OCI-LY7 (cell line): ENCODE measurements around the gene PNCK. TPM values are rescaled to one million over a fixed set of nuclear protein-coding genes. Genes with fewer than 3 reads are reported as not detected.

Source experiments
- BruUV-seq: library from RNA; stranded (reverse); fragments of 400-500 nt; replicated peaks from 2 replicates; lab custom pipeline; 2021; lab: Mats Ljungman, UMichigan
- CTCF ChIA-PET: fragments of 300-600 bp; sonication (Branson Sonifier 250); formaldehyde crosslinking; loops from one replicate; lab custom pipeline; 2022; ENCODE audit warnings: antibody characterized with exemption; ENCODE audit not compliant: unreplicated experiment; lab: Charles Lee
- POLR2A ChIA-PET: fragments of 300-600 bp; sonication (Branson Sonifier 250); formaldehyde crosslinking; loops from one replicate; lab custom pipeline; 2022; ENCODE audit warnings: antibody characterized with exemption; lab: Charles Lee
- DNase-seq: peaks from one replicate; pipeline ENCODE4 v3.0.0-alpha.2; 2015; ENCODE audit warnings: low spot score
- H2AFZ ChIP-seq: fragments of 200-600 bp; sonication (generic), shearing (Covaris generic); 2 replicates; pipeline ENCODE4 v1.6.1; 2014; ENCODE audit warnings: mild to moderate bottlenecking, antibody characterized with exemption, low read length, moderate library complexity
- H3K27ac ChIP-seq: fragments of 200-600 bp; sonication (generic); 2 replicates; pipeline ENCODE4 v1.5.1; 2014; ENCODE audit warnings: mixed run types, low read depth, mild to moderate bottlenecking, moderate library complexity, low read length, inconsistent platforms; ENCODE audit not compliant: poor library complexity, severe bottlenecking
- H3K36me3 ChIP-seq: fragments of 200-600 bp; sonication (generic); 2 replicates; pipeline ENCODE4 v1.6.1; 2014; ENCODE audit warnings: mild to moderate bottlenecking, antibody characterized with exemption, low read length, moderate library complexity, mixed read lengths; ENCODE audit not compliant: insufficient read depth
- H3K4me1 ChIP-seq: fragments of 200-600 bp; sonication (generic); 2 replicates; pipeline ENCODE4 v1.5.1; 2014; ENCODE audit warnings: mild to moderate bottlenecking, low read length; ENCODE audit not compliant: insufficient read depth, poor library complexity, severe bottlenecking
- H3K4me2 ChIP-seq: fragments of 200-600 bp; sonication (generic); 2 replicates; pipeline ENCODE4 v1.6.1; 2014; ENCODE audit warnings: mild to moderate bottlenecking, low read length
- H3K4me3 ChIP-seq: fragments of 200-600 bp; sonication (generic); 2 replicates; pipeline ENCODE4 v1.5.1; 2014; ENCODE audit warnings: mild to moderate bottlenecking, low read depth, low read length; ENCODE audit not compliant: poor library complexity, severe bottlenecking
- H3K79me2 ChIP-seq: fragments of 200-600 bp; sonication (generic); 2 replicates; pipeline ENCODE4 v1.6.1; 2016; ENCODE audit warnings: low read depth, mild to moderate bottlenecking, low read length, moderate library complexity, mixed read lengths; ENCODE audit not compliant: insufficient read depth
- H3K9me2 ChIP-seq: fragments of 200-600 bp; sonication (generic); 2 replicates; pipeline ENCODE4 v1.6.1; 2016; ENCODE audit warnings: mild to moderate bottlenecking, low read length, mixed read lengths; ENCODE audit not compliant: insufficient read depth
- H3K9me3 ChIP-seq: fragments of 200-600 bp; sonication (generic); 2 replicates; pipeline ENCODE4 v1.6.1; 2014; ENCODE audit warnings: mild to moderate bottlenecking, mixed run types, low read length, mixed read lengths
- H4K20me1 ChIP-seq: fragments of 200-600 bp; sonication (generic); 2 replicates; pipeline ENCODE4 v1.6.1; 2014; ENCODE audit warnings: mild to moderate bottlenecking, antibody characterized with exemption, low read length, moderate library complexity, mixed read lengths; ENCODE audit not compliant: insufficient read depth
- EZH2phosphoT487 ChIP-seq: fragments of 200-600 bp; sonication (generic); IDR thresholded peaks from 2 replicates; pipeline ENCODE4 v1.6.1; 2018; ENCODE audit warnings: low read depth, borderline replicate concordance, mild to moderate bottlenecking, mixed run types, antibody characterized with exemption, low read length, moderate library complexity, mixed read lengths
- intact Hi-C: fragments of 100-400 bp; cut with micrococcal nuclease; formaldehyde crosslinking; loops from one replicate; pipeline ENCODE4 v1.10.0; 2022; ENCODE audit not compliant: unreplicated experiment
- total RNA-seq, 2 experiments: library from RNA; depleted of rRNA in 1 of 2; stranded (reverse); fragments of >200 nt in 1 of 2; shearing (Covaris generic) in 1 of 2; gene quantifications; 2 replicates each; pipeline ENCODE4 v1.2.3, GENCODE V29; 2014 to 2022
- TF ChIP-seq, protein P1 (sequence below): fragments of 200-600 bp; sonication (generic); conservative IDR thresholded peaks from 2 replicates; pipeline ENCODE4 v1.5.1; 2014; ENCODE audit warnings: mild to moderate bottlenecking, antibody characterized with exemption, low read length, moderate library complexity, mixed read lengths

Gene PNCK
- total RNA-seq, 2 experiments from 2014 or later = 0.19 TPM; not detected in 1

DNA sequence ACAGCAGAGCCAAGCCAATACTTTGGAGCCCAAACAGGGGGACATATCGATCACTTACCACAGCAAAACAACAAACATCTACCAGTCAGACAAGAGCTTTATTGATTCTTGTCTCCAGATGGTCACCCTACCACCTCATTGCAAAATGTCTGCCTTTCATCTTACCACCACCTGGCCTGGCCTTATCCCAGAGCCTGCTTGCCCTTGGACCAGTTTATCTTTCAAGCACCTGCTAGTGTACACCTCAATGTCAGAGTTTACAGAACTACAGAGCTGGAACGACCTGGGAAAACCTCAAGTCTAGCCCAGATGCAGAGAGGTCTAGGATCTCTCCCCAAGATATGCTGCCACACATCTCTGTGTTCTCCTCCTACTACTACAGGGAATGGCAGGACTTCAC lies 46.1 kb upstream of the PNCK start:
- H3K79me2 ChIP-seq = peaks cover 22% of the 10 kb centered on the region; the same call in 1 of the 2 replicates
- ChIA-PET CTCF (no interaction called here), POLR2A (interaction anchor here (0.7 to 0.8 kb wide), 2 partner anchors 36 to 205 kb away, joined by 3 read pairs; no protein-coding TSS in a partner anchor)
- no peaks in the 10 kb centered on the region for H3K9me2 ChIP-seq
- BruUV-seq = no TSS peak
- no peak overlapping the region for H3K4me3 ChIP-seq
- peaks cover 64% of the 10 kb centered on the region for H3K36me3 ChIP-seq
- no peak for TF ChIP-seq EZH2phosphoT487
- TF ChIP-seq, protein P1, sequence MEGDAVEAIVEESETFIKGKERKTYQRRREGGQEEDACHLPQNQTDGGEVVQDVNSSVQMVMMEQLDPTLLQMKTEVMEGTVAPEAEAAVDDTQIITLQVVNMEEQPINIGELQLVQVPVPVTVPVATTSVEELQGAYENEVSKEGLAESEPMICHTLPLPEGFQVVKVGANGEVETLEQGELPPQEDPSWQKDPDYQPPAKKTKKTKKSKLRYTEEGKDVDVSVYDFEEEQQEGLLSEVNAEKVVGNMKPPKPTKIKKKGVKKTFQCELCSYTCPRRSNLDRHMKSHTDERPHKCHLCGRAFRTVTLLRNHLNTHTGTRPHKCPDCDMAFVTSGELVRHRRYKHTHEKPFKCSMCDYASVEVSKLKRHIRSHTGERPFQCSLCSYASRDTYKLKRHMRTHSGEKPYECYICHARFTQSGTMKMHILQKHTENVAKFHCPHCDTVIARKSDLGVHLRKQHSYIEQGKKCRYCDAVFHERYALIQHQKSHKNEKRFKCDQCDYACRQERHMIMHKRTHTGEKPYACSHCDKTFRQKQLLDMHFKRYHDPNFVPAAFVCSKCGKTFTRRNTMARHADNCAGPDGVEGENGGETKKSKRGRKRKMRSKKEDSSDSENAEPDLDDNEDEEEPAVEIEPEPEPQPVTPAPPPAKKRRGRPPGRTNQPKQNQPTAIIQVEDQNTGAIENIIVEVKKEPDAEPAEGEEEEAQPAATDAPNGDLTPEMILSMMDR = no peak
- peaks cover 13% of the 10 kb centered on the region for H3K4me1 ChIP-seq
- no peaks in the 10 kb centered on the region for H3K9me3 ChIP-seq
- no peak for DNase-seq
- intact Hi-C loops = no loop called here
- H2AFZ ChIP-seq = no peak overlapping the region
- H4K20me1 ChIP-seq = no peaks in the 10 kb centered on the region
- no peak overlapping the region for H3K4me2 ChIP-seq
- no peak overlapping the region for H3K27ac ChIP-seq

DNA sequence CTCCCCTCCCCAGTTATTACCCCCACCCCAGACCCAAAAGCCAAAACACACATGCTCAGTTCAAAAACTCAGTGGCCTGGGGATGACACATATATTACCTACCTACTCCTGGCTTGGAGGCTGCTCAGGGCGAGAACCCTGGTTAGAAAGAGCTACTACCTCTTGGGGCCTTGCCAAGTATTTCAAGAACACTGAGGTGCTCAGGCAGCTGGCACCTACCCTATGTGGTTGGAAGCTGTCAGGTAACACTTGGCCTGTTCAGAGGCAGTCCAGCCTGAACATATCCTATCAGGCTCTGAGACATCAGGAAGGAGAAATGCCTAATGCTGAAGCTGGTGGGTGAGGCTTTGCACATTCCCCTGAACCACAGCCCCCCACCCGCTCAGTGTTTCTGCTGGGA lies 45.6 kb upstream of the PNCK start:
- no TSS peak for BruUV-seq

DNA sequence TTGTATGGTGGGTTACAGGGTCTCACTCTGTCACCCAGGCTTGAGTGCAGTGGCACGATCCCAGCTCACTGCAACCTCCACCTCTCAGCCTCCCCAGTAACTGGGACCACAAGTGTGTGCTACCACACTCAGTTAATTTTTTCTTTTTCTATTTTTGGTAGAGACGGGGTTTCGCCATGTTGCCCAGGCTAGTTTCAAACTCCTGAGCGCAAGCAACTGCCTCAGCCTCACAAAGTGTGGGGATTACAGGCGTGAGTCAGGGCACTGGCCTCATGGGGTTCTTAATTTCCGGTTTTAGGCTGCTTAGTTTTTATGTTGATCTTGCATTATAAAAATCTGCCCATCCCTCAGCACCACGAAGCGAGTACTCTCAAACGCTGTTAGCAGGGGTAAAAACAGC lies 43.8 kb upstream of the PNCK start:
- BruUV-seq = no TSS peak
- intact Hi-C loops = no loop called here
- peaks cover 6% of the 10 kb centered on the region for H3K4me1 ChIP-seq
- no peak overlapping the region for H3K27ac ChIP-seq
- ChIA-PET POLR2A (no interaction called here), CTCF (no interaction called here)
- no peak overlapping the region for H2AFZ ChIP-seq
- H3K79me2 ChIP-seq = peaks cover 9% of the 10 kb centered on the region; the same call in 1 of the 2 replicates
- no peaks in the 10 kb centered on the region for H3K9me2 ChIP-seq
- H3K9me3 ChIP-seq = no peaks in the 10 kb centered on the region
- H4K20me1 ChIP-seq = no peaks in the 10 kb centered on the region
- no peak overlapping the region for H3K4me2 ChIP-seq
- no peak for DNase-seq
- H3K4me3 ChIP-seq = no peak overlapping the region
- no peak for TF ChIP-seq EZH2phosphoT487
- TF ChIP-seq, protein P1 = no peak
- H3K36me3 ChIP-seq = peaks cover 66% of the 10 kb centered on the region

More for the DNA sequence above, 45.6 kb upstream of the PNCK start:
- H3K9me2 ChIP-seq = no peaks in the 10 kb centered on the region
- no peak overlapping the region for H3K4me2 ChIP-seq
- peaks cover 22% of the 10 kb centered on the region; the same call in 1 of the 2 replicates for H3K79me2 ChIP-seq
- no peaks in the 10 kb centered on the region for H3K9me3 ChIP-seq
- ChIA-PET CTCF (no interaction called here), POLR2A (interaction anchor here (0.6 to 0.7 kb wide), 2 partner anchors 35 to 249 kb away, joined by 3 read pairs; no protein-coding TSS in a partner anchor)
- H3K36me3 ChIP-seq = peaks cover 69% of the 10 kb centered on the region
- H3K27ac ChIP-seq = no peak overlapping the region
- DNase-seq = no peak
- intact Hi-C loops = no loop called here
- H4K20me1 ChIP-seq = no peaks in the 10 kb centered on the region
- no peak overlapping the region for H2AFZ ChIP-seq
- no peak for TF ChIP-seq EZH2phosphoT487
- TF ChIP-seq, protein P1 = no peak
- peaks cover 12% of the 10 kb centered on the region for H3K4me1 ChIP-seq
- H3K4me3 ChIP-seq = no peak overlapping the region
